Measurements from ENCODE around the gene CAMK1D. TPM values are rescaled to one million over a fixed set of nuclear protein-coding genes. Genes with fewer than 3 reads are reported as not detected.

CAMK1D gene
- total and polyA plus RNA-seq, 2 donors (not counting 3 experiments of a cell fraction or from before 2014, with no cell fraction given), result 0.37 to 4.2 TPM

GRCh38 chr10:12781976-12782375, 432.6 kb downstream of the CAMK1D start:
- no peaks in the 10 kb centered on the region for H3K9me3 ChIP-seq (replicated peaks; ENCODE audit: control insufficient read depth, insufficient read depth, low read length)
- H3K4me3 ChIP-seq (replicated peaks in 1 of 3; ENCODE audit: insufficient read depth in 1 of 3, low read depth in 1 of 3, low read length in 3 of 3), result no peak overlapping the region
- intact Hi-C loops (cut with micrococcal nuclease), result loop anchor here (1.0 to 5.0 kb wide), 6 partner anchors 63 to 317 kb away; no protein-coding TSS in a partner anchor
- H3K4me2 ChIP-seq (ENCODE audit: insufficient read depth, low read length), result no peak overlapping the region
- H3K27ac ChIP-seq (ENCODE audit: insufficient read depth, low read depth, low read length), result no peak overlapping the region
- dilution Hi-C loops (cut with MboI; ENCODE audit: extremely low pct_ligation_motif_present, low sequenced_read_pairs), result no loop called here
- no peaks in the 10 kb centered on the region for H3K36me3 ChIP-seq (ENCODE audit: control insufficient read depth in 2 of 2, extremely low read depth in 1 of 2, insufficient read depth in 2 of 2, low read length in 2 of 2)
- ChIA-PET POLR2A (no interaction called here), CTCF (interaction anchor here (0.6 to 8.4 kb wide), 55 partner anchors 9 to 518 kb away, joined by 3 to 237 read pairs (median 4); partner anchors contain the start of genes CCDC3 and OPTN)
- H2AFZ ChIP-seq (ENCODE audit: low read depth, low read length), result no peak overlapping the region
- no TSS peak for BruUV-seq (replicated peaks)
- no peaks in the 10 kb centered on the region for H3K9me1 ChIP-seq (replicated peaks; ENCODE audit: control insufficient read depth, extremely low read depth, insufficient read depth, low read length)
- H3K79me2 ChIP-seq (ENCODE audit: control insufficient read depth, insufficient read depth, low read length), result no peaks in the 10 kb centered on the region
- no peak for FAIRE-seq
- DNase-seq (ENCODE audit: low read depth, low spot score), result no peak
- peaks cover 3% of the 10 kb centered on the region for H3K4me1 ChIP-seq (ENCODE audit: control insufficient read depth, extremely low read depth, insufficient read depth, low read length)
- peaks cover 0 to 2% of the 10 kb centered on the region in 2 experiments for H3K27me3 ChIP-seq (ENCODE audit: control insufficient read depth in 2 of 2, insufficient read depth in 2 of 2, low read length in 2 of 2)
- no peak overlapping the region for H3K9ac ChIP-seq (replicated peaks; ENCODE audit: extremely low read depth, insufficient read depth, low read length)
- no peaks in the 10 kb centered on the region for H4K20me1 ChIP-seq (replicated peaks; ENCODE audit: control insufficient read depth, extremely low read depth, insufficient read depth, low read length)
- TF ChIP-seq GATA2 (IDR thresholded peaks at IDR 0.05; ENCODE audit: insufficient read depth, insufficient read length, low read depth, low read length), result no peak
- TF ChIP-seq MAX (IDR thresholded peaks at IDR 0.05; ENCODE audit: insufficient read depth, insufficient read length), result no peak
- no peak for TF ChIP-seq POLR2AphosphoS5 (IDR thresholded peaks at IDR 0.05; ENCODE audit: insufficient read depth, low read depth, low read length)
- TF ChIP-seq JUN (IDR thresholded peaks at IDR 0.05; ENCODE audit: borderline replicate concordance, insufficient read depth, insufficient read length, low read depth), result no peak
- no peak for TF ChIP-seq MYC (IDR thresholded peaks at IDR 0.05; ENCODE audit: low read depth, low read length)
- TF ChIP-seq FOS (IDR thresholded peaks at IDR 0.05; ENCODE audit: borderline replicate concordance, insufficient read depth, low read length), result no peak
- no peak for TF ChIP-seq EZH2 (IDR thresholded peaks at IDR 0.05; ENCODE audit: borderline replicate concordance, low read depth, low read length, severe bottlenecking)
- TF ChIP-seq, protein P1, sequence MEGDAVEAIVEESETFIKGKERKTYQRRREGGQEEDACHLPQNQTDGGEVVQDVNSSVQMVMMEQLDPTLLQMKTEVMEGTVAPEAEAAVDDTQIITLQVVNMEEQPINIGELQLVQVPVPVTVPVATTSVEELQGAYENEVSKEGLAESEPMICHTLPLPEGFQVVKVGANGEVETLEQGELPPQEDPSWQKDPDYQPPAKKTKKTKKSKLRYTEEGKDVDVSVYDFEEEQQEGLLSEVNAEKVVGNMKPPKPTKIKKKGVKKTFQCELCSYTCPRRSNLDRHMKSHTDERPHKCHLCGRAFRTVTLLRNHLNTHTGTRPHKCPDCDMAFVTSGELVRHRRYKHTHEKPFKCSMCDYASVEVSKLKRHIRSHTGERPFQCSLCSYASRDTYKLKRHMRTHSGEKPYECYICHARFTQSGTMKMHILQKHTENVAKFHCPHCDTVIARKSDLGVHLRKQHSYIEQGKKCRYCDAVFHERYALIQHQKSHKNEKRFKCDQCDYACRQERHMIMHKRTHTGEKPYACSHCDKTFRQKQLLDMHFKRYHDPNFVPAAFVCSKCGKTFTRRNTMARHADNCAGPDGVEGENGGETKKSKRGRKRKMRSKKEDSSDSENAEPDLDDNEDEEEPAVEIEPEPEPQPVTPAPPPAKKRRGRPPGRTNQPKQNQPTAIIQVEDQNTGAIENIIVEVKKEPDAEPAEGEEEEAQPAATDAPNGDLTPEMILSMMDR (IDR thresholded peaks at IDR 0.05; ENCODE audit: extremely low read depth in 1 of 2, insufficient read depth in 1 of 2, low read depth in 1 of 2, low read length in 2 of 2), result no peak
- TF ChIP-seq POLR2A (IDR thresholded peaks at IDR 0.05; ENCODE audit: low read depth, low read length), result no peak

All from endothelial cell of umbilical vein (primary cell).